GM12878 (cell line): Measurements from ENCODE around the gene TGFB3. TPM values are rescaled to one million over a fixed set of nuclear protein-coding genes. Genes with fewer than 3 reads are reported as not detected.

Experiments
- ATAC-seq: fragments of 200-7000 bp; cut with Tn5 transposase; 3 replicates; pipeline ENCODE4 v1.9.1; 2020; ENCODE audit warnings: mild to moderate bottlenecking, moderate library complexity
- BruUV-seq: library from RNA; stranded (reverse); fragments of 400-500 nt; replicated peaks from 2 replicates; lab custom pipeline; 2021; lab: Mats Ljungman, UMichigan
- CTCF ChIA-PET: fragments of 300-600 bp; sonication (Branson Sonifier 250); formaldehyde crosslinking; extraction: SDS; loops from one replicate; lab custom pipeline; 2021; ENCODE audit warnings: inconsistent platforms; lab: Yijun Ruan, JAX
- POLR2A ChIA-PET: fragments of 350-600 bp; formaldehyde crosslinking; extraction: SDS; loops from one replicate; lab custom pipeline; 2021; ENCODE audit warnings: inconsistent platforms; lab: Charles Lee
- RAD21 ChIA-PET: fragments of 300-600 bp; sonication (Branson Sonifier 250); formaldehyde crosslinking; loops from one replicate; lab custom pipeline; 2023; ENCODE audit warnings: antibody characterized with exemption; ENCODE audit not compliant: unreplicated experiment; lab: Charles Lee
- SMC1A ChIA-PET: fragments of 300-600 bp; sonication (Branson Sonifier 250); formaldehyde crosslinking; loops from one replicate; lab custom pipeline; 2023; ENCODE audit not compliant: unreplicated experiment, uncharacterized antibody; lab: Charles Lee
- DNase-seq: peaks from one replicate; pipeline ENCODE4 v3.0.0-alpha.2; 2011; ENCODE audit warnings: low read depth, low spot score
- FAIRE-seq: peaks from 3 replicates; lab custom pipeline; 2011; peaks lifted over from hg19 to GRCh38; lab: Jason Lieb, UNC
- H2AFZ ChIP-seq: 2 replicates; pipeline ENCODE4 v1.6.0; 2011; ENCODE audit warnings: low read depth, low read length, control low read depth; ENCODE audit not compliant: control insufficient read depth
- H3K27ac ChIP-seq: 2 replicates; pipeline ENCODE4 v1.5.1; 2011; ENCODE audit warnings: control low read depth; ENCODE audit not compliant: control insufficient read depth, insufficient read depth
- H3K27me3 ChIP-seq, 2 experiments: replicated peaks in 1 of 2; 2 replicates each; pipeline versions ENCODE4 v1.6.0 to v1.6.1; 2011; ENCODE audit warnings: low read length in 1 of 2; ENCODE audit not compliant: control insufficient read depth in 2 of 2, insufficient read depth in 2 of 2
- H3K36me3 ChIP-seq, 2 experiments: 2 replicates each; pipeline ENCODE4 v1.5.1; 2011; ENCODE audit warnings: low read length in 1 of 2; ENCODE audit not compliant: control insufficient read depth in 2 of 2, insufficient read depth in 2 of 2
- H3K4me1 ChIP-seq: 2 replicates; pipeline ENCODE4 v1.6.1; 2011; ENCODE audit warnings: mild to moderate bottlenecking, low read length, moderate library complexity, mixed read lengths; ENCODE audit not compliant: control insufficient read depth, insufficient read depth
- H3K4me2 ChIP-seq: 2 replicates; pipeline ENCODE4 v1.6.0; 2011; ENCODE audit warnings: control low read depth; ENCODE audit not compliant: control insufficient read depth, insufficient read depth
- H3K4me3 ChIP-seq: fragments of 200-600 bp; sonication (generic); 2 replicates; pipeline ENCODE4 v1.5.1; 2016
- H3K79me2 ChIP-seq: 2 replicates; pipeline ENCODE4 v1.6.0; 2011; ENCODE audit warnings: low read length; ENCODE audit not compliant: control insufficient read depth, insufficient read depth
- H3K9ac ChIP-seq: 2 replicates; pipeline ENCODE4 v1.8.0; 2011; ENCODE audit warnings: low read length, control low read depth, mixed read lengths; ENCODE audit not compliant: control insufficient read depth, insufficient read depth
- H3K9me3 ChIP-seq: replicated peaks from 3 replicates; pipeline ENCODE4 v1.5.1; 2011; ENCODE audit warnings: mild to moderate bottlenecking, low read length; ENCODE audit not compliant: control insufficient read depth, insufficient read depth
- H4K20me1 ChIP-seq: 2 replicates; pipeline ENCODE4 v1.6.0; 2011; ENCODE audit not compliant: control insufficient read depth, insufficient read depth
- CBFB ChIP-seq: IDR thresholded peaks from 2 replicates; pipeline ENCODE4 v1.6.1; 2016; ENCODE audit warnings: antibody characterized with exemption, low read depth
- CREM ChIP-seq: IDR thresholded peaks from 2 replicates; pipeline ENCODE4 v1.6.1; 2014; ENCODE audit warnings: antibody characterized with exemption, low read depth
- EGR1 ChIP-seq, 2 experiments: IDR thresholded peaks; 1 replicate in 1 of 2; 2 replicates in 1 of 2; pipeline ENCODE4 v1.6.1; 2011 to 2012; ENCODE audit warnings: low read depth in 2 of 2, low read length in 2 of 2, borderline replicate concordance in 1 of 2, mild to moderate bottlenecking in 1 of 2, moderate library complexity in 1 of 2
- HDAC2 ChIP-seq: fragments of 200-600 bp; sonication (generic); IDR thresholded peaks from 2 replicates; pipeline ENCODE4 v1.6.1; 2017
- MTA2 ChIP-seq: fragments of 450-650 bp; IDR thresholded peaks from 2 replicates; pipeline ENCODE4 v1.6.1; 2016; ENCODE audit warnings: low read depth, mild to moderate bottlenecking, moderate library complexity
- MYB ChIP-seq: fragments of 150-350 bp; IDR thresholded peaks from 2 replicates; pipeline ENCODE4 v1.6.1; 2014; ENCODE audit warnings: mild to moderate bottlenecking, low read depth, low read length, borderline replicate concordance
- NR2F1 ChIP-seq: fragments of 450-650 bp; conservative IDR thresholded peaks from 2 replicates; pipeline ENCODE4 v1.6.1; 2017; ENCODE audit warnings: mild to moderate bottlenecking
- RAD51 ChIP-seq: fragments of 450-650 bp; IDR thresholded peaks from 2 replicates; pipeline ENCODE4 v1.6.1; 2016; ENCODE audit warnings: moderate library complexity, mild to moderate bottlenecking, inconsistent platforms
- RB1 ChIP-seq: fragments of 450-650 bp; formaldehyde crosslinking; IDR thresholded peaks from 2 replicates; pipeline ENCODE4 v1.6.1; 2017; ENCODE audit warnings: mild to moderate bottlenecking, borderline replicate concordance
- SMARCA5 ChIP-seq: fragments of 450-650 bp; IDR thresholded peaks from 2 replicates; pipeline ENCODE4 v1.6.1; 2017; ENCODE audit warnings: mild to moderate bottlenecking
- TCF12 ChIP-seq: IDR thresholded peaks from 2 replicates; pipeline ENCODE4 v1.6.1; 2011; ENCODE audit warnings: low read depth, mild to moderate bottlenecking, low read length
- ZNF207 ChIP-seq: fragments of 450-650 bp; IDR thresholded peaks from 2 replicates; pipeline ENCODE4 v1.6.1; 2014; ENCODE audit warnings: antibody characterized with exemption, mild to moderate bottlenecking, borderline replicate concordance
- ZNF217 ChIP-seq: fragments of 450-650 bp; IDR thresholded peaks from 2 replicates; pipeline ENCODE4 v1.6.1; 2017; ENCODE audit warnings: antibody characterized with exemption, mild to moderate bottlenecking
- ZNF24 ChIP-seq: fragments of 450-650 bp; IDR thresholded peaks from 2 replicates; pipeline ENCODE4 v1.6.1; 2017; ENCODE audit warnings: antibody characterized with exemption, mild to moderate bottlenecking
- ZSCAN29 ChIP-seq: fragments of 450-650 bp; IDR thresholded peaks from 2 replicates; pipeline ENCODE4 v1.6.1; 2017; ENCODE audit warnings: mild to moderate bottlenecking, moderate library complexity
- WGBS: methylation state at CpG from one replicate; pipeline ENCODE4 v1.1.6; 2016; ENCODE audit warnings: low lambda C conversion rate; ENCODE audit not compliant: insufficient replicate concordance, insufficient coverage; ENCODE audit errors: missing lambda C conversion rate; 5-methylcytosine and 5-hydroxymethylcytosine counted together
- in situ Hi-C: fragments of 300-500 bp; cut with MboI; formaldehyde crosslinking; loops from 9 replicates; pipeline ENCODE4 v1.14.3; 2018; ENCODE audit warnings: mixed read lengths
- intact Hi-C: fragments of 100-400 bp; cut with micrococcal nuclease; formaldehyde crosslinking; loops from one replicate; pipeline ENCODE4 v1.14.2; 2022; ENCODE audit not compliant: unreplicated experiment
- polyA plus RNA-seq, 11 experiments: library from polyadenylated mRNA; depleted of rRNA in 4 of 11; unstranded in 6 of 11; stranded (reverse) in 5 of 11; fragments of >200 nt; fragmentation: Nextera tagmentation in 4 of 11; fragmentation: Illumina TruSeq in 1 of 11; extraction: Ambion mirVana in 4 of 11; extraction: Trizol in 1 of 11; gene quantifications; 1 replicate in 1 of 11; 2 replicates in 10 of 11; pipeline versions ENCODE4 v1.2.1 to v1.2.3, GENCODE V29; 2011 to 2016; ENCODE audit warnings: inconsistent platforms in 2 of 11, missing spikeins in 2 of 11, low read depth in 1 of 11
- total RNA-seq, 4 experiments: library from RNA; depleted of rRNA in 3 of 4; stranded (reverse); fragments of >200 nt in 3 of 4; fragmentation: Illumina TruSeq in 1 of 4; extraction: Trizol in 1 of 4; gene quantifications; 2 replicates each; pipeline versions ENCODE4 v1.2.1 to v1.2.3, GENCODE V29; 2013 to 2021
- TF ChIP-seq, protein P1 (sequence below): fragments of 450-650 bp; IDR thresholded peaks from 2 replicates; pipeline ENCODE4 v1.6.1; 2016; ENCODE audit warnings: mild to moderate bottlenecking
- TF ChIP-seq, protein P2 (sequence below): fragments of 450-650 bp; formaldehyde crosslinking; IDR thresholded peaks from 2 replicates; pipeline ENCODE4 v1.4.0; 2022; ENCODE audit warnings: mild to moderate bottlenecking, moderate library complexity
- TF ChIP-seq, protein P3 (sequence below): fragments of 450-650 bp; conservative IDR thresholded peaks from 2 replicates; pipeline ENCODE4 v1.6.1; 2017; ENCODE audit warnings: mild to moderate bottlenecking, moderate library complexity

The TGFB3 gene
- total and polyA plus RNA-seq, 10 of the 15 experiments (the other 5 are each of a cell fraction or from before 2014, with no cell fraction given), result 0.27 to 2.6 (median 0.82) TPM

DNA sequence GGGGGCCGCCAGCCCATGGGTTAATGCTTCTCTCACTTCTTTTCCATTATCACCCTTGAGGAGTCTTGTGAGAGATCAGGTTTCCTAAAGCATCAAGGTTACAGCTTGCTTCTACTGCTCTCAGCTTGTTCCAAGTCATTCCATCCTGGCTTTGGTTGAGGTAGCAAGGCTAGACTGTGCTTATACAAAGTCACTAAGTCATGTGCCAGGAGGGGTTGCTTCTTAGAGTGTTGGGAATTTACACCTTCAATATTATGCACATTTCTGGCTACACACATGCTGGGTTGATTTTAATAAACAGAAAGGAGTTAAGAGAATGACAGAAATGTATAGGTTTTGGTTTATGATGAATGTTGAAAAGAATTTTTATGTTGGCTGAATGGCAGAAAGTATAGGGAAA lies 25.6 kb upstream of the TGFB3 start (continued):
- TF ChIP-seq, protein P1, sequence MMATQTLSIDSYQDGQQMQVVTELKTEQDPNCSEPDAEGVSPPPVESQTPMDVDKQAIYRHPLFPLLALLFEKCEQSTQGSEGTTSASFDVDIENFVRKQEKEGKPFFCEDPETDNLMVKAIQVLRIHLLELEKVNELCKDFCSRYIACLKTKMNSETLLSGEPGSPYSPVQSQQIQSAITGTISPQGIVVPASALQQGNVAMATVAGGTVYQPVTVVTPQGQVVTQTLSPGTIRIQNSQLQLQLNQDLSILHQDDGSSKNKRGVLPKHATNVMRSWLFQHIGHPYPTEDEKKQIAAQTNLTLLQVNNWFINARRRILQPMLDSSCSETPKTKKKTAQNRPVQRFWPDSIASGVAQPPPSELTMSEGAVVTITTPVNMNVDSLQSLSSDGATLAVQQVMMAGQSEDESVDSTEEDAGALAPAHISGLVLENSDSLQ, result no peak

DNA sequence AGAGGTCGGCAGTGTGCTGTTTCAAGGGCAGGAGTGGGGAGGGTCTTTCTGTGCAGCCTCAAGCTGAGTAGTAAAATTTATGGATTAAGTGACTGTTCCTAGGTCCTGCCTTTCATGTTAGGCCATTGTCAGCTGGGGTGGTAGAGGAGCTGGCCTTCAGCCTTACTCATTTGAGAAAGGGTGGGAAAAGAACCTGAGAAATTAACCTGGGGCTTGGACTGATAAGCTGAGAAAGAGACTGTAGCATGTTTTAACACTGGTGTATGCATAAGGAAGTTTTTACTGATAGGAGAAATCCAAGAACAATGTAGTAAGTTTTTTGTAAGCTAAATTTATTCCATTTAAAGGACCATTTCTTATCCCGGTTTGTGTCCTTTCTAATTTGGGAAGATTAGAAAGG lies 24.5 kb upstream of the TGFB3 start:
- FAIRE-seq (no peak), ATAC-seq (no peak), DNase-seq (no peak)
- in situ Hi-C loops (no loop called here), intact Hi-C loops (no loop called here)
- H3K9ac ChIP-seq, result no peak overlapping the region
- H4K20me1 ChIP-seq, result no peaks in the 10 kb centered on the region
- 0 out of 4 replicates have a peak, but pooled peaks cover 0 to 2% of the 10 kb centered on the region in 2 experiments for H3K36me3 ChIP-seq
- no peak overlapping the region for H2AFZ ChIP-seq
- H3K27ac ChIP-seq, result no peak overlapping the region
- no peaks in the 10 kb centered on the region for H3K4me1 ChIP-seq
- BruUV-seq, result no TSS peak
- SMC1A ChIA-PET, result interaction anchor here (1.0 to 2.4 kb wide), 2 partner anchors 12 to 22 kb away, joined by 3 to 15 read pairs; no protein-coding TSS in a partner anchor
- POLR2A ChIA-PET, result interaction anchor here (1.3 kb wide), 1 partner anchor 27 kb away, joined by 3 read pairs; no protein-coding TSS in a partner anchor
- peaks cover 2% of the 10 kb centered on the region; the same call in 1 of the 3 replicates for H3K9me3 ChIP-seq
- WGBS, result 93% methylated on average over 2 of the region's 2 CpGs
- H3K4me3 ChIP-seq, result no peak overlapping the region
- no peaks in the 10 kb centered on the region for H3K79me2 ChIP-seq
- RAD21 ChIA-PET, result interaction anchor here (0.6 kb wide), 1 partner anchor 623 kb away, joined by 3 read pairs; no protein-coding TSS in a partner anchor
- H3K4me2 ChIP-seq, result no peak overlapping the region
- H3K27me3 ChIP-seq, result no peaks in the 10 kb centered on the region
- CTCF ChIA-PET, result interaction anchor here (0.5 to 1.4 kb wide), 4 partner anchors 14 to 1561 kb away, joined by 3 to 5 read pairs (median 3); no protein-coding TSS in a partner anchor
- TF ChIP-seq CREM (no peak), TCF12 (no peak), RB1 (no peak), MTA2 (no peak), ZSCAN29 (no peak), ZNF24 (no peak), EGR1 (IDR thresholded peaks at IDR 0.05; ENCODE audit: borderline replicate concordance in 1 of 2, low read depth in 2 of 2, low read length in 2 of 2) (no peak), ZNF217 (no peak), HDAC2 (no peak), SMARCA5 (no peak), CBFB (no peak), RAD51 (no peak), ZNF207 (no peak), NR2F1 (no peak), MYB (no peak)
- TF ChIP-seq, protein P2, sequence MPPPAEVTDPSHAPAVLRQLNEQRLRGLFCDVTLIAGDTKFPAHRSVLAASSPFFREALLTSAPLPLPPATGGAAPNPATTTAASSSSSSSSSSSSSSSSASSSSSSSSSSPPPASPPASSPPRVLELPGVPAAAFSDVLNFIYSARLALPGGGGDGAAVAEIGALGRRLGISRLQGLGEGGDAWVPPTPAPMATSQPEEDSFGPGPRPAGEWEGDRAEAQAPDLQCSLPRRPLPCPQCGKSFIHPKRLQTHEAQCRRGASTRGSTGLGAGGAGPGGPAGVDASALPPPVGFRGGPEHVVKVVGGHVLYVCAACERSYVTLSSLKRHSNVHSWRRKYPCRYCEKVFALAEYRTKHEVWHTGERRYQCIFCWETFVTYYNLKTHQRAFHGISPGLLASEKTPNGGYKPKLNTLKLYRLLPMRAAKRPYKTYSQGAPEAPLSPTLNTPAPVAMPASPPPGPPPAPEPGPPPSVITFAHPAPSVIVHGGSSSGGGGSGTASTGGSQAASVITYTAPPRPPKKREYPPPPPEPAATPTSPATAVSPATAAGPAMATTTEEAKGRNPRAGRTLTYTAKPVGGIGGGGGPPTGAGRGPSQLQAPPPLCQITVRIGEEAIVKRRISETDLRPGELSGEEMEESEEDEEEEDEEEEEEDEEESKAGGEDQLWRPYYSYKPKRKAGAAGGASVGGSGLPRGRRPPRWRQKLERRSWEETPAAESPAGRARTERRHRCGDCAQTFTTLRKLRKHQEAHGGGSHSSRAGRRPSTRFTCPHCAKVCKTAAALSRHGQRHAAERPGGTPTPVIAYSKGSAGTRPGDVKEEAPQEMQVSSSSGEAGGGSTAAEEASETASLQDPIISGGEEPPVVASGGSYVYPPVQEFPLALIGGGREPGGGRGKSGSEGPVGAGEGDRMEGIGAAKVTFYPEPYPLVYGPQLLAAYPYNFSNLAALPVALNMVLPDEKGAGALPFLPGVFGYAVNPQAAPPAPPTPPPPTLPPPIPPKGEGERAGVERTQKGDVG (CRISPR knock-in tag), result no peak
- TF ChIP-seq, protein P3, sequence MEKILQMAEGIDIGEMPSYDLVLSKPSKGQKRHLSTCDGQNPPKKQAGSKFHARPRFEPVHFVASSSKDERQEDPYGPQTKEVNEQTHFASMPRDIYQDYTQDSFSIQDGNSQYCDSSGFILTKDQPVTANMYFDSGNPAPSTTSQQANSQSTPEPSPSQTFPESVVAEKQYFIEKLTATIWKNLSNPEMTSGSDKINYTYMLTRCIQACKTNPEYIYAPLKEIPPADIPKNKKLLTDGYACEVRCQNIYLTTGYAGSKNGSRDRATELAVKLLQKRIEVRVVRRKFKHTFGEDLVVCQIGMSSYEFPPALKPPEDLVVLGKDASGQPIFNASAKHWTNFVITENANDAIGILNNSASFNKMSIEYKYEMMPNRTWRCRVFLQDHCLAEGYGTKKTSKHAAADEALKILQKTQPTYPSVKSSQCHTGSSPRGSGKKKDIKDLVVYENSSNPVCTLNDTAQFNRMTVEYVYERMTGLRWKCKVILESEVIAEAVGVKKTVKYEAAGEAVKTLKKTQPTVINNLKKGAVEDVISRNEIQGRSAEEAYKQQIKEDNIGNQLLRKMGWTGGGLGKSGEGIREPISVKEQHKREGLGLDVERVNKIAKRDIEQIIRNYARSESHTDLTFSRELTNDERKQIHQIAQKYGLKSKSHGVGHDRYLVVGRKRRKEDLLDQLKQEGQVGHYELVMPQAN, result no peak
